ENCODE results near the gene CEP104.

- TF ChIP-seq CTCF (IDR thresholded peaks at IDR 0.05; ENCODE audit: poor library complexity) (no peak), EZH2 (IDR thresholded peaks at IDR 0.05; ENCODE audit: borderline replicate concordance) (no peak), EZH2phosphoT487 (IDR thresholded peaks at IDR 0.05; ENCODE audit: low read depth, severe bottlenecking, unreplicated experiment) (no peak)
Observed at GRCh38 chr1:3841491-3841890, 15.5 kb downstream of the CEP104 start.
